ENCODE measurements around the gene OR8K5.

DNA sequence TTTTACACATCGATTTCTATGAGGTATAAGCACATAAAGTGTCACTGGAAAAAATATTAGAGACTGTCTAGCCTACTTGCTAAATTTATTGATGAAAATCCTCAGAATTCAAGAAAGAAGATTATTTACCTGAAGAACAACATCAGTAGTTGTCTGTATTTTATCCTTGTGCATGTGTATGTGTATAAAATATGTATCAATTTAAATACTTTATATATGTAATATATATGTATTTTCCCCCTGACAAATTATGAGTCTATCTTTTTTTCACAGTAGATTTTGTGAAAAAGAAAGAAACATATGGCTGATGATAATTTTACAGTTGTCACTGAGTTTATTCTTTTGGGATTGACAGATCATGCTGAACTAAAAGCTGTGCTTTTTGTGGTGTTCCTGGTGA, 16.2 kb upstream of the OR8K5 start, which contains the start of gene OR5J2:
- TF ChIP-seq GATA3 (IDR thresholded peaks at IDR 0.05; ENCODE audit: low read depth, low read length) = no peak
- no peak for TF ChIP-seq GATA2 (IDR thresholded peaks at IDR 0.05; ENCODE audit: low read depth, low read length)

All from SH-SY5Y (cell line).